ENCODE results near the gene IFITM10. TPM values are rescaled to one million over a fixed set of nuclear protein-coding genes. Genes with fewer than 3 reads are reported as not detected.
A peak's percentile ranks its signal among the peaks of the same experiment; 100 is the strongest.

IFITM10 gene
- total RNA-seq, 1 experiment from 2014 or later = 20.1 TPM

- no peak for DNase-seq (ENCODE audit: low read depth)
Measured at GRCh38 chr11:1741741-1742140, 8.7 kb downstream of the IFITM10 start.

- no peak for DNase-seq (ENCODE audit: low read depth)
Measured at GRCh38 chr11:1740786-1741530, 9.4 kb downstream of the IFITM10 start.

DNA sequence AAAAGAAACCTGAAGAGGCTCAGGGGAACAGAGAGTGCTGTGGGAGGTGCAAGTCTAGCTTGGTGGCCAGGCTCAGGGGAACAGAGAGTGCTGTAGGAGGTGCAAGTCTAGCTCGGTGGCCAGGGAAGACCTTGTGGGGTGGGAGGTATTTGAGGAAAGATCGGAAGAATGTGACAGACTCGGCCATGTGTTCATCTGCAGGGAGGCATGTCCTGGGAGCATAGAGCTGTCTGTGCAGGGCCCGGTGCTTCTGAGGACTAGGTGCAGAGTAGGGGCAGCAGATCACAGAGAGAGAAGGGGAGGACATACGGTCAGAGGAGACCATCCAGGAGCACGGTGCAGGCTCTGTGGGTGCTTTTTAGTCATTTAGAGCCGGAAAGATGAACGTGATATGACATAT is 10.8 kb downstream of the IFITM10 start:
- no peak for DNase-seq (ENCODE audit: low read depth)

DNA sequence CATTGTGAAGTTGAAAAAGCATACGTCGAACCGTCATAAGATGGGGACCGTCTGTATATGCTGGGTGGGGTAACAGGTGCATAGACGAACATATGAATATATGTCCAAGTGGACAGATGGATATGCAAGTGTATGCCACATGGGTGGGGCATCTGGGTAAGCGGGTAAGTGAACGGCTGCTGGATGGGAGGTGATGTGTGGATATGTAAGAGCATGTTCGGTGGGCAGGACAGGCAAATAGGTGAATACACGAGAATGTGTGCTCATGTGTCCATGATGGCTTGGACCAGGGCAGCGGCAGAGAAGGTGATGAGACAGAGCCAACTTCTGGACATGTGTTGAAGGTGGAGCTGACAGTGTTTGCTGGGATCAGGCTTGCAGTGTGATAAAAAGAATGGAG is 12.0 kb downstream of the IFITM10 start:
- DNase-seq (ENCODE audit: low read depth) = peak; percentile 12

GRCh38 chr11:1737080-1737757 is 13.2 kb downstream of the IFITM10 start:
- DNase-seq (ENCODE audit: low read depth) = peak; percentile 19

DNA sequence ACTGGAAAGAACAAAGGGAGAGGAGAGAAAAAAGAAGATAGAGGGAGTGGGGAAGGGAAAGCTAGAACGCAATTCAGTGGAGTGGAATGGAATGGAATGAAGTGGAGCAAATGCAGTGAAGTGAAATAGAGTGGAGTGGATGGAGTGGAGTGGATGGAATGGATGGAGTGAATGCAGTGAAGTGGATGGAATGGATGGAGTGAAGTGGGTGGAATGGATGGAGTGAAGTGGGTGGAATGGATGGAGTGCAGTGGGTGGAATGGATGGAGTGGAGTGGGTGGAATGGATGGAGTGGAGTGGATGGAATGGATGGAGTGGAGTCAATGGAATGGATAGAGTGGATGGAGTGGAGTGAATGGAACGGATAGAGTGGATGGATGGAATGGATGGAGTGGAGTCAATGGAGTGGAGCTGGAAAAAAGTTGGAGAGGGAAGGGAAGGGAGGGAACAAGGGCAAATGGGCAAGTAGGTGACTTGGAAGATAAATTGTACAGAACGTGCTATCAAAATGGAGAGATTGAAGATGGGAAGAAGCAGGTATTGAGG is 13.9 kb downstream of the IFITM10 start:
- DNase-seq (ENCODE audit: low read depth) = peak; percentile 49

- DNase-seq (ENCODE audit: low read depth) = no peak
Measured at GRCh38 chr11:1735271-1735670, 15.1 kb downstream of the IFITM10 start.

- DNase-seq (ENCODE audit: low read depth) = no peak
Measured at GRCh38 chr11:1734641-1735081, 15.7 kb downstream of the IFITM10 start.

DNA sequence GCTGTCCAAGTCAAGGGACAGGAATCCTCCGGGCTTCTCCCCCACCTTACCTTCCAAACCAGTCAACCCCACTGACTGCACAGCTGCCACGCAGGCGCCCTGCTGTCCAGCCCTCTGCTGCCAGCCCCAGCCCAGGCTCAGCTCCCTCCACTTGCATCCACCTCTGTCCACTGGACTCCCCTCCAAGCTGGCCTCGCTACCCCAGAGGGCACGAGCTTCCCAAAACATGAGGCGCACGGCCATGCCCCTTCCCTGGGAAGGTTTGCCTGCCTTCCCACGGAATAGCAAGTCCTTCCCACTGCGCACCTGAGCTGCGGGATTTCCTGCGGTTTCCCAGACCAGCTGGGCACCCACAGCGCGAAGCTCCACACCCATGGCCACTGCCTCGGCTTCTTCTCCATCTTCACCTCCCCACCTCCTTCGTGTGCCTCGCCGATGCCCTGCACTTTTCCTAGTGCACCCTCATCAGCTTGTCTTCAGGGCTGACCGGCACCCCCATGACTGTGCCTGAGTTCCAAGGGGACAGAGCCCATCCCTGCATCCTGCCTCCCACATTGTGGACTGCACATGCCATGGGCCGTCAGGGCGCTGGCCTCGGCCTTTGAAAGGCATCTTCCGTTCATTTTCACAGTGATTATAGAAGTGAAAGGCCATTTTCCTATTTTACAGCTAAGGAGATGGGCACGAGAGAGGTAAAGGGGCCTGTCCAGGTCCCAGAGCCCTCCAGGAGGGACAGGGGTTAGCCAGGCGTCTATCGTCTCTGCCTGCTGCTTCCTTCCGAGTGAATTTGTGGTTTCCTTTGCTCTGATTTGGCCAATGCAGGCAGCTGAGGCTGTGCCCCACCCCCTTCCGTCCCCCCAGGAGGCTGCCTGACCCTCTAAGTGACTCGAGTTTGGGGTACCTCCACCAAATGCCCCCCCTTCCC is 16.4 kb downstream of the IFITM10 start:
- DNase-seq (ENCODE audit: low read depth) = no peak

- DNase-seq (ENCODE audit: low read depth) = no peak
Measured at GRCh38 chr11:1733009-1733715, 17.2 kb downstream of the IFITM10 start.

GRCh38 chr11:1732418-1733008 is 17.9 kb downstream of the IFITM10 start:
- DNase-seq (ENCODE audit: low read depth) = no peak

DNA sequence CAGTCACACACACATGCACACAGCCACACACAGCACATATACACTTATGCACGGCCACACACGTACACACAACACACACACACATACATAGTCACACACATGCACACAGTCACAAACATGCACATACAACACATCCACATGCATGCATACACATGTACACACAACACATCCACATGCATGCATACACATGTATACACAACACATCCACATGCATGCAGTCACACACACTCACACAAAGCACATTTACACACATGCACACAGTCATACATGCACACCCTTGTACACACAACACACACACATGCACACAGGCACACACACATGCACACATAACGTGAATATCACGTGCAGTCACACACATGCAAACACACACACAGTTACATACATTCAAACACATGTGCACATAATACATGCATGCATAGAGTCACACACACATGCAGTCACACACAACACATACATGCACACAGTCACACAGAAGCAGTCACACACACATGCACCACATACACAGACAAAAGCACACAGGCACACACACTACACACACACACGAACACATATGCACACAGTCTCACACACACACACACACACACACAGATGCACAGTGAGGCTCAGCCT is 18.8 kb downstream of the IFITM10 start:
- no peak for DNase-seq (ENCODE audit: low read depth)

GRCh38 chr11:1730059-1730629 is 20.3 kb downstream of the IFITM10 start:
- DNase-seq (ENCODE audit: low read depth) = no peak

DNA sequence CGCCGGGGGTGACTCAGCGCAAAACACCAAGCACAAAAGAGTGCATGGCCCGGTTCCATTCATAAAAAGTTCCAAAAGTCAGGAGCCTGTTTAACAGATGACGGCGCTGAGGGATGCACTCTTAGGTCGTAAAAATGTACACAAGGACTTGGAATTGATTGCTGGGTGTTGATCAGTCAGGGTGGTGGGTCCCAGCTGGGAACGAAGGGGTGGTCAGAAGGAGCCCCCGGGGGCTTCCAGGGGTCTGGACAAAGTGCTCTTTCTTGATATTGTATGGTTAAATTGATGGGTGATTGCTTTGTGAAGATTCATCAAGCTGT is 20.7 kb downstream of the IFITM10 start:
- no peak for DNase-seq (ENCODE audit: low read depth)

GRCh38 chr11:1728931-1729691 is 21.3 kb downstream of the IFITM10 start:
- no peak for DNase-seq (ENCODE audit: low read depth)

GRCh38 chr11:1728301-1728700 is 22.1 kb downstream of the IFITM10 start:
- DNase-seq (ENCODE audit: low read depth) = no peak

GRCh38 chr11:1727861-1728260 is 22.5 kb downstream of the IFITM10 start:
- DNase-seq (ENCODE audit: low read depth) = no peak

DNA sequence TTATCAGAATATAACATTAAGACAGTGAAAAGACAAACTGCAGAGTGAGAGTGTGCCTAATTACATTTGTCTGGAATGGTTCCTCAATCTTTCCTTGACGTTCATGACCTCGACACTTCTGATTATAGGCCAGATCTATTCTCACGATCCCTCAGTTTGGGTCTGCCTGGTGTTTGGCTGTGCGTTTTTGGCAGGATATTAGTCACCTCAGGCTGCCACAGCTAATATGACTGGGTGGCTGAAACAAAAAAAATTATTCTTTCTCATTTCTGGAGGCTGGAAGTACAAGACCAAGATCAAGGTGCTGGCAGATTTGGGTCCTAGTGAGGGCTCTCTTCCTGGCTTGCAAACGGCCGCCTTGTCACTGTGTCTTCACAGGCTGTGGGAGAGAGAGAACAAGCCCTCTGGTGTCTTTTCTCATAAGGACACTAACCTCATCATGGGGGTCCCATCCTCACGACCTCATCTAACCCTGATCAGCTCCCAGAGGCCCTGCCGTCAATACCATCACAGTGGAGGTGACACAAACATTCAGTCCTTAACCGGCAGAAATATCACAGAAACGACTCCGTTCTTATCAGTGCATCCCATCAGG is 23.2 kb downstream of the IFITM10 start:
- DNase-seq (ENCODE audit: low read depth) = no peak

DNA sequence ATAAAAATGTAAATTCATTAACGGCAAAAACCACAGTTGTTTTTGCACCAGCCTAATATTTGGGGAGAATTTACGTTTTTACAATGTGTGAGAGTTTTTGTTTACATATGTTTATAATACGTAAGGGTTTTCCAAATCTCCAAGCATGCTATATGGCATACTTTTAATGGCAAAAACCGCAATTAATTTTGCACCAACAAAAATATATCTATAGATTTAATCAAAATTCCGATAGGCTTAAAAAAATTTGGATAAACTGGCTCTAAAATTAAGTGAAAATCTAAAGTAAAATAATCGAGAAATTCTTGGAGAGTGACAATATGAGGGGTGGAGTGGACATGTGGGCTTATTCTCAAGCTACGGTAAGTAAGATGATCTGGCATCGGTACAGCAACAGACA is 30.6 kb downstream of the IFITM10 start:
- DNase-seq (ENCODE audit: low read depth) = no peak
